ES-I3 (cell line): ENCODE data around the gene UCP3.
A peak's percentile ranks its signal among the peaks of the same experiment; 100 is the strongest.
"Not testable (repeated sequence)": the region's sequence is repeated elsewhere in the genome, so short reads cannot be mapped to it uniquely, and the experiment has no call there.

Experiments used
- H3K36me3 ChIP-seq: 2 replicates; pipeline ENCODE4 v1.6.1; 2013; ENCODE audit warnings: mild to moderate bottlenecking, low read length, control low read depth, moderate library complexity; ENCODE audit not compliant: insufficient read depth
- H3K4me1 ChIP-seq: 2 replicates; pipeline ENCODE4 v1.6.1; 2013; ENCODE audit warnings: mild to moderate bottlenecking, control low read depth, low read length; ENCODE audit not compliant: insufficient read depth
- H3K9ac ChIP-seq: 2 replicates; pipeline ENCODE4 v1.6.1; 2013; ENCODE audit warnings: low read depth, mild to moderate bottlenecking, low read length, moderate library complexity
- H3K9me3 ChIP-seq: 2 replicates; pipeline ENCODE4 v1.6.1; 2013; ENCODE audit warnings: mild to moderate bottlenecking, low read length, moderate library complexity; ENCODE audit not compliant: control insufficient read depth, insufficient read depth

Gene UCP3

DNA sequence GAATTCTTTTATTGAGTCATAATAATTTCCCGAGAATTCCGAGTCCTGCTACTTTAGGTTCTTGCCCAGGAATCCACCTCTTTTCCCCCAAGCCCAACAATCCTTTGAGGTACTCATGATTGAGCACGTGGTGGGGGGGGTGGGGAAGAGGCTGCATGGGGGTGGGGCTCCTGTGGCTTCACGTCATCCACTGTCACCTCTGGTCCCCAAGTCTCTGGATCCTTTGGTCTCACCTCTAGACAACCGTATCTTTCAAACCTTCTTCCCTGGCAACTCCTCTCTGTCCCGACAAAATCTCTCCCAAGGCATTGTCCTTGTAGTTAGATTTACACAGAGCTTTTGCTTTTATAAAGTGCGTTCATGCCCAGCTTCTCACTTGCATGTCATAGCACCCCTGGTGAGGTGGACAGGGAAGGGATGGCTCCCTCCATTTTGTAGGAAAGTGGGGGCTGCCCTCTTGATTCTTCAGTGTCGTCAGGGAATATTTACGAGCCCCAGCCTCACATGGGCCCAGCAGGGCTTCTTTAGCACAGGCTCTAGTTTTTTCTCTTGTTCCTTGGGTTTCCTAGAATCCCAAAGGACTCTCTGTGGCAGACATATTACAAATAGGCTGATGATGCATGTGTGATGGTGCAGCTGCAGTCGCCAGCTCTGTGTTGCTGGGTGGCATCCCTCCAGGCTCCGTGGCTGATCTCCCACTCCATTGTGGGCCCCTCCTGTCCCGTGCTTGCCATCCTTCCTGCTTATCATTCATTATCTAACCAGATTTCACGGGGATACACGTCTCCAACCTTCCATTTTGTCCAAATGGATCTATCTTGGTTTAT lies 8.4 kb downstream of the UCP3 start:
- H3K9ac ChIP-seq, result no peak overlapping the region
- no peaks in the 10 kb centered on the region for H3K9me3 ChIP-seq
- H3K36me3 ChIP-seq, result no peaks in the 10 kb centered on the region; the same call in 1 of the 2 replicates
- no peaks in the 10 kb centered on the region for H3K4me1 ChIP-seq

GRCh38 chr11:73999581-74000306 lies 9.1 kb downstream of the UCP3 start:
- Histone ChIP-seq H3K9me3 (no peaks in the 10 kb centered on the region), H3K36me3 (no peaks in the 10 kb centered on the region; the same call in 1 of the 2 replicates), H3K9ac (no peak overlapping the region), H3K4me1 (no peaks in the 10 kb centered on the region)

DNA sequence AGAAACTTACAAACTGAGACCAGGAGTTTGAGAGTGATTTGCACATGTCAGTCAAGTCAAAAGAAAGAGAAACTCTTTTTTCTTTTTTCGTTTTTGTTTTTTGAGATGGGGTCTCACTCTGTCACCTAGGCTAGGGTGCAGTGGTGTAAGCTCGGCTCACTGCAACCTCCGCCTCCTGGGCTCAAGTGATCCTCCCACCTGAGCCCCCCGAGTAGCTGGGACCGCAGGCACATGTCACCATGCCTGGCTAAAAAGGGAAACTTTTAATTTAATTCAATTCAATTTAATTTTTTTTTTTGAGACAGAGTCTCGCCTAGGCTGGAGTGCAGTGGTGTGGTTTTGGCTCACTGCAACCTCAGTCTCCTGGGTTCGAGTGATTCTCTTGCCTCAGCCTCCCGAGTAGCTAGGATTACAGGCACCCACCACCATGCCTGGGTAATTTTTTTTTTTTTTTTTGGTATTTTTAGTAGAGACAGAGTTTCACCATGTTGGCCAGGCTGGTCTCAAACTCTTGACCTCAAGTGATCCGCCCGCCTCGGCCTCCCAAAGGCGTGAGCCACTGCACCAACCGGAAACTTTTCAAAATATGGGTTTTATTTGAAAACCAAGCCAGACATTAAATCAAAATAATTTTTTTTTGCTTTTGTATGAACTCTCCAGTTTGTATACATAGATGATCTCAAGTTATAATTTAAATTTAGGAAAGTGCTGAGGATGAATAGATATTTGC lies 9.9 kb downstream of the UCP3 start:
- Histone ChIP-seq H3K9ac (no peak overlapping the region), H3K4me1 (no peaks in the 10 kb centered on the region), H3K9me3 (no peaks in the 10 kb centered on the region), H3K36me3 (no peaks in the 10 kb centered on the region; the same call in 1 of the 2 replicates)

DNA sequence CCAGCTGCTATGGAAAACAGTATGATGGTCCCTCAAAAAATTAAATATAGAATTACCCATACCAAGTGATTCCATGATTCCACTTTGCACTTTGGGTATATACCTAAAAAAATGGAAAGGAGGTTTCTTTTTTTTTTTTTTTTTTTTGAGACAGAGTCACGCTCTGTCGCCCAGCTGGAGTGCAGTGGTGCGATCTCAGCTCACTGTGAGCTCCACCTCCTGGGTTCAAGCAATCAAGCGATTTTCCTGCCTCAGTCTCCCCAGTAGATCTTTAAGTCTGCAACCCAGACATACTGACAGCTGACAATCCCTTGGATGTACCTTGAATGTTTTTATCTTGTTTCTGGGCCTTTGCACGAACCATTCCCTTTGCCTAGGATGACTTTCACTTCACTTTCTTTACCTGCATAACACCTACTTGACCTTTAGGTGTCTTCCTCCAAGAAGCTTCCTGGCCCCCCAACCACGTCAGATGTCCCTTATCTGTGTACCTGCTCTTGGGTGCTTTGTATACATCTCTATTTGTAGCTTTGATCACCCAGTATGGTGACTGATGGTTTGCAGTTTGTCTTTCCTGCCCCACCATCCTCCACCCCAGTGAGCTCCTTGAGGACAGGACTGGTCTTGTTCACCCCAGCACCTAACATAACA lies 11.6 kb downstream of the UCP3 start:
- Histone ChIP-seq H3K4me1 (no peaks in the 10 kb centered on the region), H3K36me3 (no peaks in the 10 kb centered on the region), H3K9ac (no peak overlapping the region), H3K9me3 (no peaks in the 10 kb centered on the region)

GRCh38 chr11:73996161-73996747 lies 12.6 kb downstream of the UCP3 start:
- no peaks in the 10 kb centered on the region for H3K36me3 ChIP-seq
- H3K9me3 ChIP-seq, result no peaks in the 10 kb centered on the region
- H3K4me1 ChIP-seq, result peaks cover 5% of the 10 kb centered on the region; the same call in 1 of the 2 replicates
- H3K9ac ChIP-seq, result no peak overlapping the region

GRCh38 chr11:73995731-73996130 lies 13.2 kb downstream of the UCP3 start:
- no peak overlapping the region for H3K9ac ChIP-seq
- H3K4me1 ChIP-seq, result peaks cover 8% of the 10 kb centered on the region; the same call in 1 of the 2 replicates
- no peaks in the 10 kb centered on the region for H3K36me3 ChIP-seq
- no peaks in the 10 kb centered on the region for H3K9me3 ChIP-seq

- Histone ChIP-seq H3K9me3 (no peaks in the 10 kb centered on the region), H3K36me3 (no peaks in the 10 kb centered on the region), H3K9ac (no peak overlapping the region), H3K4me1 (peaks cover 8% of the 10 kb centered on the region; the same call in 1 of the 2 replicates)
These were observed 13.6 kb downstream of the UCP3 start for GRCh38 chr11:73995247-73995646.

DNA sequence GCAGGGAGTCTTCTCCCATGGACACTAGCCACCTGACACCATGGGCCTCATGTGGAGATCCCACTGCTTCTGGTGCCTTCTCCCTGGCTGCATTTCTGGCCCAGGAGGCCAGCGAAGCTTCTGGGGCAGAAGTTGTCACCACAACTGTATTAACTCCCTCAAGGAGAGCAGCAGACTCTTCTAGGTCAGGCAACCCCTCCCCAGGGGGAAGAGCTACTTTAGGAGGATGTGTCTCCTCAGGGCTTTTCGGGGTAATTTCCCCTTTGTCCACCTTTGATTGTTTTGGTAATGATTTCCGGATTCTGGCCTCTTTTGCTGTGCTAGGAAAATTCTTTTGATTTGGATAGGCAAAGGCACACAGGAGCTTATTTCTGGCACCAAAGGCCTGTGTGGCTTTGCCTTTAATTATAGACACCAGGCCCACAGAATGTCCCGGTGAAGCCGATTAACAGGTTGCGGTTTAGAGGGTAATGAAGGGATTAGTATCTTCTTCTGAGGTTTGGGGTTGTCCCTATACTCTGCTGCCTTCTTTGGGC lies 17.3 kb downstream of the UCP3 start:
- Histone ChIP-seq H3K9ac (no peak overlapping the region), H3K4me1 (peaks cover 8% of the 10 kb centered on the region; the same call in 1 of the 2 replicates), H3K36me3 (no peaks in the 10 kb centered on the region), H3K9me3 (no peaks in the 10 kb centered on the region)

- H3K4me1 ChIP-seq, result peaks cover 8% of the 10 kb centered on the region; the same call in 1 of the 2 replicates
- H3K9me3 ChIP-seq, result no peaks in the 10 kb centered on the region
- H3K36me3 ChIP-seq, result no peaks in the 10 kb centered on the region
- H3K9ac ChIP-seq, result no peak overlapping the region
These were observed 18.2 kb downstream of the UCP3 start for GRCh38 chr11:73990730-73991129.

- Histone ChIP-seq H3K36me3 (no peaks in the 10 kb centered on the region), H3K9ac (no peak overlapping the region), H3K4me1 (peaks cover 8% of the 10 kb centered on the region; the same call in 1 of the 2 replicates), H3K9me3 (no peaks in the 10 kb centered on the region)
These were observed 19.7 kb downstream of the UCP3 start for GRCh38 chr11:73989156-73989555.

- peaks cover 15% of the 10 kb centered on the region; the same call in 1 of the 2 replicates for H3K4me1 ChIP-seq
- H3K9ac ChIP-seq, result no peak overlapping the region
- no peaks in the 10 kb centered on the region for H3K36me3 ChIP-seq
- no peaks in the 10 kb centered on the region for H3K9me3 ChIP-seq
These were observed 20.7 kb downstream of the UCP3 start for GRCh38 chr11:73988227-73988626.

DNA sequence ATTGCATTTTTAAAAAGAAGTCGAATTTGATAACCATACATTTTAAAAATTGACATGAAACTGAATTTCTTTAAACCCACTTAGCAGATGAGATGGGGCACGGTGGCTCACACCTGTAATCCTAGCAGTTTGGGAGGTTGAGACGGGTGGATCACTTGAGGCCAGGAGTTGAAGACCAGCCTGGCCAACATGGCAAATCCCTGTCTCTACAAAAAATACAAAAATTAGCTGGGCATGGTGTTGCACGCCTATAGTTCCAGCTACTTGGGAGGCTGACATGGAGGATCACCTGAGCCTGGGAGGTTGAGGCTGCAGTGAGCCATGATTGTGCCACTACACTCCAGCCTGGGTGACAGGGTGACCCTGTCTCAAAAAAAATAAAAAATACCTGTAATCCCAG lies 23.2 kb downstream of the UCP3 start:
- H3K9me3 ChIP-seq, H3K36me3 ChIP-seq, H3K9ac ChIP-seq: not testable (repeated sequence)
- peaks cover 17% of the 10 kb centered on the region; the same call in 1 of the 2 replicates for H3K4me1 ChIP-seq

DNA sequence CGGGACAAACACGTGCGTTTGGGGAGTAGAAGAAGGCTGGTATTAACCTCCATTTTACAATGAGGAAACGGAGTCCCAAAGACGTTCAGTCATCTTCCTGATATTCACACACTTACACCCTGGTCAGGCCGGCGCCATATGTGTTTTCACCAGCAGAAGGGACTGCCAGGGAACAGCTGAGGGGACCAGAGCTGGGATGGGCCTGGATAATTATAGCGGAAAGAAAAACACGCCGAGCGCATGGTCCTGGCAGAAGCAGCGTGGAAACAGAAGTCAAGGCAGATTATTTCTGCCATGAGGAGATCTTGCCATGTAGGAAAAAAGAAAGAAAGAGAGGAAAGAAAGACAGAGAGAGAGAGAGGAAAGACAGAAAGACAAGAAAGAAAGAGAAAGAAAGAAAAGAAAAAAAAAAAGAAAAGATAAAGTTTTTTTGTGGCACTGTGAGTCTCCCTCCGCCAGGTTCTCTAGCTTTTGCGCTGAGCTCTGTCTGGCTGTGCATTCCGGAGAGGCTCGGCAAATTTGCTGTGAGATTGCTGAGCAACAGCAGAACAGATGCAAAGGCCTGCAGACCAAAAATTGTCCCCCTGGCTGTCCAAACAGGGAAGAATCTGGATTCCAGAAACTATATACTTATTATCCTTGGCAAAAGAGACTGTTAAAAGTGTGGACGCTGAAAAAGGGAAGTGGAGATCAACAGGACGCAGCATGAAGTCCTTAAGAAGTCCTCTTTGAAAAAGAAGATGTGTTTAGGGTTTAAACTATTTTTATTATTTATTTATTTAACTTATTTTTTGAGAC lies 24.9 kb downstream of the UCP3 start:
- Histone ChIP-seq H3K9ac (peak overlapping the region; percentile 74; the same call in 1 of the 2 replicates), H3K36me3 (0 out of 2 replicates have a peak, but pooled peaks cover 3% of the 10 kb centered on the region), H3K4me1 (peaks cover 27% of the 10 kb centered on the region; the same call in 1 of the 2 replicates), H3K9me3 (no peaks in the 10 kb centered on the region)
